ENCODE data around the gene GNPDA2. TPM values are rescaled to one million over a fixed set of nuclear protein-coding genes. Genes with fewer than 3 reads are reported as not detected.

GNPDA2 gene
- total and polyA plus RNA-seq, 9 of the 15 experiments (the other 6 are each of a cell fraction or from before 2014, with no cell fraction given) = 10.6 to 20.4 (median 13.0) TPM

DNA sequence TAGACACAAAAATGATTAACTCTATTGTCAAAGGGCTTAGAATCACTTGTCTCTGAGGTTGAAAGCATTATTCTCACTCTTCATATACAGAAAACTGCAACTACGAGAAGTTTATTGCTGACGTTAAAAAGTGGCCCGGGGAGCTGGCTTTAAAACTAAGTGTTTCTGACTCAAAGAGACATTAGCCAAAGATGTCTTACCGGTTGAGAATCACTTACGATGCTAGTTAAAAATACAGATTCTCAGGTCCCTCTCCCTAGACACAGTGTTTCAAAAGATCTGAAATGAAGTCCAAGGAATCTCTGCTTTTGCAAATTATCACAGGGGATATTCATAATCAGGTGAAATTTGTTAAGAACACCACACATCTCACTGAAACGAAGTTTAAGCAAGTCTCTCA lies 1.2 kb downstream of the GNPDA2 start:
- Histone ChIP-seq H3K36me3 (ENCODE audit: control insufficient read depth, insufficient read depth, low read length) (peaks cover 5% of the 10 kb centered on the region; the same call in 2 of the 3 replicates), H2AFZ (ENCODE audit: low read depth, low read length) (peak overlapping the region; percentile 97), H3K9ac (ENCODE audit: insufficient read depth in 1 of 2, low read depth in 2 of 2, low read length in 2 of 2) (peak overlapping the region; percentile 82 to 95; a peak in 3 of 4 replicates), H3K4me2 (ENCODE audit: insufficient read depth, low read length) (peak overlapping the region; percentile 92), H4K20me1 (replicated peaks; ENCODE audit: control insufficient read depth, insufficient read depth, low read length) (no peaks in the 10 kb centered on the region; the same call in 1 of the 2 replicates), H3K27me3 (ENCODE audit: control insufficient read depth in 2 of 2, insufficient read depth in 2 of 2, low read length in 2 of 2) (no peaks in the 10 kb centered on the region), H3K4me1 (replicated peaks in 1 of 2; ENCODE audit: control insufficient read depth in 2 of 2, insufficient read depth in 2 of 2, low read length in 2 of 2) (peaks cover 7 to 9% of the 10 kb centered on the region in 2 experiments; a peak in 4 of 5 replicates), H3K79me2 (ENCODE audit: control insufficient read depth, insufficient read depth, low read length) (peaks cover 61% of the 10 kb centered on the region), H3K27ac (ENCODE audit: extremely low read depth, low read depth, low read length) (peak overlapping the region; percentile 87; the same call in 2 of the 3 replicates), H3K9me3 (replicated peaks; ENCODE audit: control insufficient read depth, insufficient read depth, low read depth, low read length) (no peaks in the 10 kb centered on the region), H3K4me3 (peak overlapping the region; percentile 68), H3K9me1 (ENCODE audit: control insufficient read depth, insufficient read depth, low read length) (no peaks in the 10 kb centered on the region)
- DNase-seq (ENCODE audit: extremely low read depth in 1 of 4, low spot score in 3 of 4) (no peak), FAIRE-seq (peak; percentile 11), ATAC-seq (peak; percentile 10; the same call in 2 of the 3 replicates)
- intact Hi-C loops (cut with micrococcal nuclease) = no loop called here
- in situ Hi-C loops (cut with MboI) = no loop called here
- TF ChIP-seq IRF9 (tag; IDR thresholded peaks at IDR 0.05) (no peak), RBM39 (optimal IDR thresholded peaks at IDR 0.05; ENCODE audit: low read depth, low read length) (no peak), HNRNPUL1 (IDR thresholded peaks at IDR 0.05; ENCODE audit: low read length) (no peak), NFATC3 (IDR thresholded peaks at IDR 0.05) (no peak), TRIM25 (IDR thresholded peaks at IDR 0.05; ENCODE audit: borderline replicate concordance) (no peak), CEBPB (tag; IDR thresholded peaks at IDR 0.05) (no peak), SIN3B (IDR thresholded peaks at IDR 0.05; ENCODE audit: low read depth) (no peak), XRCC3 (IDR thresholded peaks at IDR 0.05) (no peak), HMG20B (CRISPR knock-in tag; IDR thresholded peaks at IDR 0.05) (no peak), TRIM28 (IDR thresholded peaks at IDR 0.05) (no peak), MEF2D (tag; conservative IDR thresholded peaks at IDR 0.05; ENCODE audit: low read depth) (no peak), POU5F1 (IDR thresholded peaks at IDR 0.05; ENCODE audit: borderline replicate concordance, low read depth, low read length, partially characterized antibody) (no peak), SNRNP70 (optimal IDR thresholded peaks at IDR 0.05; ENCODE audit: low read depth, low read length) (no peak), ZNF239 (CRISPR knock-in tag; IDR thresholded peaks at IDR 0.05) (no peak), RBM15 (IDR thresholded peaks at IDR 0.05; ENCODE audit: insufficient read depth, low read length) (no peak)
- TF ChIP-seq, protein P1, sequence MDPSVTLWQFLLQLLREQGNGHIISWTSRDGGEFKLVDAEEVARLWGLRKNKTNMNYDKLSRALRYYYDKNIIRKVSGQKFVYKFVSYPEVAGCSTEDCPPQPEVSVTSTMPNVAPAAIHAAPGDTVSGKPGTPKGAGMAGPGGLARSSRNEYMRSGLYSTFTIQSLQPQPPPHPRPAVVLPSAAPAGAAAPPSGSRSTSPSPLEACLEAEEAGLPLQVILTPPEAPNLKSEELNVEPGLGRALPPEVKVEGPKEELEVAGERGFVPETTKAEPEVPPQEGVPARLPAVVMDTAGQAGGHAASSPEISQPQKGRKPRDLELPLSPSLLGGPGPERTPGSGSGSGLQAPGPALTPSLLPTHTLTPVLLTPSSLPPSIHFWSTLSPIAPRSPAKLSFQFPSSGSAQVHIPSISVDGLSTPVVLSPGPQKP (CRISPR knock-in tag; IDR thresholded peaks at IDR 0.05) = no peak
- TF ChIP-seq, protein P2, sequence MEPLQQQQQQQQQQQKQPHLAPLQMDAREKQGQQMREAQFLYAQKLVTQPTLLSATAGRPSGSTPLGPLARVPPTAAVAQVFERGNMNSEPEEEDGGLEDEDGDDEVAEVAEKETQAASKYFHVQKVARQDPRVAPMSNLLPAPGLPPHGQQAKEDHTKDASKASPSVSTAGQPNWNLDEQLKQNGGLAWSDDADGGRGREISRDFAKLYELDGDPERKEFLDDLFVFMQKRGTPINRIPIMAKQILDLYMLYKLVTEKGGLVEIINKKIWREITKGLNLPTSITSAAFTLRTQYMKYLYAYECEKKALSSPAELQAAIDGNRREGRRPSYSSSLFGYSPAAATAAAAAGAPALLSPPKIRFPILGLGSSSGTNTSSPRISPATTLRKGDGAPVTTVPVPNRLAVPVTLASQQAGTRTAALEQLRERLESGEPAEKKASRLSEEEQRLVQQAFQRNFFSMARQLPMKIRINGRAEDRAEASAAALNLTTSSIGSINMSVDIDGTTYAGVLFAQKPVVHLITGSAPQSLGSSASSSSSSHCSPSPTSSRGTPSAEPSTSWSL (CRISPR knock-in tag; IDR thresholded peaks at IDR 0.05; ENCODE audit: borderline replicate concordance) = no peak
- ChIA-PET CTCF (ENCODE audit: low intra/inter-chr PET ratio) (no interaction called here), POLR2A (interaction anchor here (0.8 to 2.7 kb wide), 2 partner anchors 8 to 47 kb away, joined by 3 to 13 read pairs; partner anchors contain the start of gene GUF1)
- 2% methylated on average over 6 of the region's 6 CpGs for WGBS (ENCODE audit: insufficient coverage, low coverage, missing lambda C conversion rate)
- no TSS peak for BruUV-seq (replicated peaks)

Data from K562 (cell line).